Measurements from ENCODE around the gene TRPV5. TPM values are rescaled to one million over a fixed set of nuclear protein-coding genes. Genes with fewer than 3 reads are reported as not detected.

Gene TRPV5
- total and polyA plus RNA-seq, 2 of the 8 experiments (the other 6 are each of a cell fraction or from before 2014, with no cell fraction given), result 0.03 TPM; not detected in 1

- TF ChIP-seq CHD7 (IDR thresholded peaks at IDR 0.05; ENCODE audit: insufficient replicate concordance, low read length), result no peak
- TF ChIP-seq POU5F1 (IDR thresholded peaks at IDR 0.05; ENCODE audit: low read depth, low read length), result no peak
- no peak for TF ChIP-seq SRF (IDR thresholded peaks at IDR 0.05; ENCODE audit: low read depth, low read length)
- no peak for TF ChIP-seq RNF2 (IDR thresholded peaks at IDR 0.05; ENCODE audit: borderline replicate concordance, low read depth, low read length, missing control alignments, poor library complexity, severe bottlenecking)
- no peak for TF ChIP-seq SP4 (IDR thresholded peaks at IDR 0.05; ENCODE audit: low read length)
- TF ChIP-seq MAFK (IDR thresholded peaks at IDR 0.05; ENCODE audit: low read depth, low read length), result no peak
- TF ChIP-seq E2F6 (IDR thresholded peaks at IDR 0.05), result no peak
- TF ChIP-seq JUN (IDR thresholded peaks at IDR 0.05; ENCODE audit: low read depth, low read length), result no peak
- no peak for TF ChIP-seq EZH2 (IDR thresholded peaks at IDR 0.05; ENCODE audit: low read depth, low read length, severe bottlenecking)
- no peak for TF ChIP-seq TCF12 (IDR thresholded peaks at IDR 0.05; ENCODE audit: low read depth, low read length)
Observed at GRCh38 chr7:142862786-142863400, 70.7 kb downstream of the TRPV5 start (continued).

All from H1 (cell line).